ENCODE data around the gene SET.

DNA sequence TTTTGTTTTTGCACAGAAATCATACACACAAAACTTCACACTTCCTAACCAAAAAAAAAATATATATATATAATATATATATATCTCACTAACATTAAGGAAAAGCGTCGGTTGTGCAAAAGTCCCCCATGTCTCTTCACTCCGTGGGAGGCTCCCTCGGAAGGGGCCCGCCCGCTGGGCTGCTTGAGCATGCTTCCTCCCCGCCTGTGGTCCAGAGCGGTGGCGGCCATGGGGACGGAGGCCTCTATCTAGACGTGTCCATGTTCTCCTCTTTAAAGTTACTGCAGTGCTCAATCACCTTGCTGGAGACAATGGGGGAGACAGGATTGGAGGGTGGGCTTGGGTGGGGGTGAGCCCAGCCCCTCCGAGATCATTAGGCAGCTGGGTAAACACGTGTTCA lies 42.1 kb downstream of the SET start:
- TF ChIP-seq TCF12 (IDR thresholded peaks at IDR 0.05; ENCODE audit: low read depth) (no peak), CREB1 (IDR thresholded peaks at IDR 0.05; ENCODE audit: low read depth) (no peak), TAF1 (IDR thresholded peaks at IDR 0.05; ENCODE audit: low read depth) (no peak)
